Muscle layer of duodenum (tissue), 2 donors: Measurements from ENCODE around the gene CYP2D6.
"Not testable (repeated sequence)": the region's sequence is repeated elsewhere in the genome, so short reads cannot be mapped to it uniquely, and the experiment has no call there.

ENCODE experiments used
- H3K27ac ChIP-seq: one replicate; pipeline ENCODE4 v1.7.0; 2013; ENCODE audit warnings: mild to moderate bottlenecking, low read length
- H3K27me3 ChIP-seq: one replicate; pipeline ENCODE4 v1.7.0; 2013; ENCODE audit warnings: low read depth, mild to moderate bottlenecking, control low read depth, low read length
- H3K36me3 ChIP-seq, 2 donors: one replicate each; pipeline ENCODE4 v1.7.0; 2013; ENCODE audit warnings: low read length in 2 of 2, control low read depth in 1 of 2, mild to moderate bottlenecking in 1 of 2; ENCODE audit not compliant: insufficient read depth in 2 of 2, control insufficient read depth in 1 of 2
- H3K4me1 ChIP-seq, 2 donors: one replicate each; pipeline ENCODE4 v1.7.0; 2013; ENCODE audit warnings: low read length in 2 of 2, mild to moderate bottlenecking in 2 of 2, control low read depth in 1 of 2, moderate library complexity in 1 of 2; ENCODE audit not compliant: insufficient read depth in 2 of 2, control insufficient read depth in 1 of 2
- H3K4me3 ChIP-seq, 2 donors: one replicate each; pipeline ENCODE4 v1.7.0; 2013; ENCODE audit warnings: low read length in 2 of 2, low read depth in 1 of 2, mild to moderate bottlenecking in 1 of 2
- H3K9me3 ChIP-seq, 2 donors: one replicate each; pipeline ENCODE4 v1.7.0; 2013; ENCODE audit warnings: low read length in 2 of 2, control low read depth in 1 of 2, mild to moderate bottlenecking in 1 of 2; ENCODE audit not compliant: control insufficient read depth in 1 of 2
- donor health status: healthy.

CYP2D6 gene

GRCh38 chr22:42128007-42128406 is 2.6 kb downstream of the CYP2D6 start:
- H3K36me3 ChIP-seq, H3K4me1 ChIP-seq, H3K27me3 ChIP-seq, H3K27ac ChIP-seq, H3K9me3 ChIP-seq, H3K4me3 ChIP-seq: not testable (repeated sequence)

GRCh38 chr22:42127606-42128005 is 3.0 kb downstream of the CYP2D6 start:
- H3K27ac ChIP-seq, result no peak overlapping the region
- peaks cover 0 to 4% of the 10 kb centered on the region in 2 donors for H3K9me3 ChIP-seq
- H3K4me1 ChIP-seq, result no peaks in the 10 kb centered on the region
- no peaks in the 10 kb centered on the region for H3K36me3 ChIP-seq
- no peaks in the 10 kb centered on the region for H3K27me3 ChIP-seq
- no peak overlapping the region for H3K4me3 ChIP-seq

GRCh38 chr22:42123529-42123928 is 7.1 kb downstream of the CYP2D6 start:
- not testable (repeated sequence) for H3K27me3 ChIP-seq, H3K36me3 ChIP-seq, H3K4me3 ChIP-seq, H3K9me3 ChIP-seq, H3K27ac ChIP-seq, H3K4me1 ChIP-seq

GRCh38 chr22:42120231-42121021 is 10.2 kb downstream of the CYP2D6 start:
- H3K36me3 ChIP-seq, H3K27ac ChIP-seq, H3K4me1 ChIP-seq, H3K4me3 ChIP-seq, H3K9me3 ChIP-seq, H3K27me3 ChIP-seq: not testable (repeated sequence)

GRCh38 chr22:42116848-42117424 is 13.7 kb downstream of the CYP2D6 start:
- H3K4me1 ChIP-seq, result no peaks in the 10 kb centered on the region

GRCh38 chr22:42115420-42115830 is 15.2 kb downstream of the CYP2D6 start:
- H3K27me3 ChIP-seq, H3K4me3 ChIP-seq, H3K36me3 ChIP-seq, H3K4me1 ChIP-seq, H3K27ac ChIP-seq: not testable (repeated sequence)
- peaks cover 10 to 11% of the 10 kb centered on the region in 2 donors for H3K9me3 ChIP-seq

More at GRCh38 chr22:42116848-42117424, 13.7 kb downstream of the CYP2D6 start:
- peaks cover 10 to 11% of the 10 kb centered on the region in 2 donors for H3K9me3 ChIP-seq
- H3K4me3 ChIP-seq, result no peak overlapping the region
- H3K27ac ChIP-seq, result no peak overlapping the region
- peaks cover 4 to 7% of the 10 kb centered on the region in 2 donors for H3K36me3 ChIP-seq
- H3K27me3 ChIP-seq, result no peaks in the 10 kb centered on the region

GRCh38 chr22:42114721-42115120 is 15.9 kb downstream of the CYP2D6 start:
- Histone ChIP-seq H3K36me3 (peaks cover 4 to 7% of the 10 kb centered on the region in 2 donors), H3K27me3 (no peaks in the 10 kb centered on the region), H3K9me3 (peaks cover 10 to 11% of the 10 kb centered on the region in 2 donors), H3K27ac (no peak overlapping the region), H3K4me1 (no peaks in the 10 kb centered on the region), H3K4me3 (no peak overlapping the region)

- H3K27me3 ChIP-seq, result not testable (repeated sequence)
Observed at GRCh38 chr22:42112793-42113192, 17.8 kb downstream of the CYP2D6 start.

GRCh38 chr22:42111798-42112197 is 18.8 kb downstream of the CYP2D6 start:
- Histone ChIP-seq H3K4me1 (no peaks in the 10 kb centered on the region), H3K4me3 (no peak overlapping the region), H3K9me3 (peaks cover 10 to 11% of the 10 kb centered on the region in 2 donors), H3K36me3 (peaks cover 4 to 7% of the 10 kb centered on the region in 2 donors), H3K27me3 (no peaks in the 10 kb centered on the region), H3K27ac (no peak overlapping the region)

More at GRCh38 chr22:42112793-42113192, 17.8 kb downstream of the CYP2D6 start:
- not testable (repeated sequence) for H3K36me3 ChIP-seq, H3K27ac ChIP-seq, H3K4me1 ChIP-seq, H3K4me3 ChIP-seq
- H3K9me3 ChIP-seq, result peaks cover 10 to 11% of the 10 kb centered on the region in 2 donors

- peaks cover 3 to 12% of the 10 kb centered on the region in 2 donors for H3K9me3 ChIP-seq
- H3K27ac ChIP-seq, result no peak overlapping the region
- H3K4me3 ChIP-seq, result no peak overlapping the region
- H3K36me3 ChIP-seq, result peaks cover 0 to 6% of the 10 kb centered on the region in 2 donors
- no peaks in the 10 kb centered on the region for H3K27me3 ChIP-seq
- no peaks in the 10 kb centered on the region for H3K4me1 ChIP-seq
Observed at GRCh38 chr22:42108848-42109247, 21.8 kb downstream of the CYP2D6 start.

GRCh38 chr22:42104332-42104860 is 26.2 kb downstream of the CYP2D6 start:
- H3K4me1 ChIP-seq, H3K27me3 ChIP-seq, H3K27ac ChIP-seq: not testable (repeated sequence)
- Histone ChIP-seq H3K4me3 (peak overlapping the region in 1 of 2 donors; percentile 19), H3K9me3 (peaks cover 3 to 17% of the 10 kb centered on the region in 2 donors), H3K36me3 (peaks cover 0 to 14% of the 10 kb centered on the region in 2 donors)
